Measurements from ENCODE around the gene SPINK1. TPM values are rescaled to one million over a fixed set of nuclear protein-coding genes. Genes with fewer than 3 reads are reported as not detected.

The SPINK1 gene
- total and polyA plus RNA-seq, 10 donors: 0.38 to 7.1 (median 0.99) TPM; not detected in 5

DNA sequence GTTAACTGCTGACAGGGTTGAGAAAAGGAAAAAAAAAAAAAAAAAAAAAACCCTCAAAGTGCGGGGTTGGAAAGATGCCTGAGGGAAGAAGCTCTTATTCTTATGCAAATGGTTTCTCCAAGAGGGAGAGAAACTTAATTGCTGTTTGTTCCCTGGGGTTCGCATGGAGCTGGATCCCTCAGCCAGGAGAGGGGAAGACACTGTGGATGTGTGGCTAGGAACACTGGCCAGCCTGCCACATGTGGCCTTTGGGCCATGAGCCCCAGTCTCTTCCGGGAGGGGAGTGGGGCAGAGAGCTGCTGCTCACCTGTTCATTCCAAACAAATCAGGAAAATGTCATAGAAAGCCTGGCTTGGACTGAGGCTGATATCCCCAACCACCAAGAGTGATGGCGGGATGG lies 37.6 kb upstream of the SPINK1 start:
- DNase-seq: no peak
- H3K4me3 ChIP-seq: no peak overlapping the region
- no peak for TF ChIP-seq POLR2AphosphoS5 (IDR thresholded peaks at IDR 0.05)
- TF ChIP-seq, protein P1, sequence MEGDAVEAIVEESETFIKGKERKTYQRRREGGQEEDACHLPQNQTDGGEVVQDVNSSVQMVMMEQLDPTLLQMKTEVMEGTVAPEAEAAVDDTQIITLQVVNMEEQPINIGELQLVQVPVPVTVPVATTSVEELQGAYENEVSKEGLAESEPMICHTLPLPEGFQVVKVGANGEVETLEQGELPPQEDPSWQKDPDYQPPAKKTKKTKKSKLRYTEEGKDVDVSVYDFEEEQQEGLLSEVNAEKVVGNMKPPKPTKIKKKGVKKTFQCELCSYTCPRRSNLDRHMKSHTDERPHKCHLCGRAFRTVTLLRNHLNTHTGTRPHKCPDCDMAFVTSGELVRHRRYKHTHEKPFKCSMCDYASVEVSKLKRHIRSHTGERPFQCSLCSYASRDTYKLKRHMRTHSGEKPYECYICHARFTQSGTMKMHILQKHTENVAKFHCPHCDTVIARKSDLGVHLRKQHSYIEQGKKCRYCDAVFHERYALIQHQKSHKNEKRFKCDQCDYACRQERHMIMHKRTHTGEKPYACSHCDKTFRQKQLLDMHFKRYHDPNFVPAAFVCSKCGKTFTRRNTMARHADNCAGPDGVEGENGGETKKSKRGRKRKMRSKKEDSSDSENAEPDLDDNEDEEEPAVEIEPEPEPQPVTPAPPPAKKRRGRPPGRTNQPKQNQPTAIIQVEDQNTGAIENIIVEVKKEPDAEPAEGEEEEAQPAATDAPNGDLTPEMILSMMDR (IDR thresholded peaks at IDR 0.05 in 8 of 11, conservative IDR thresholded peaks at IDR 0.05 in 3 of 11): no peak
- no peak for TF ChIP-seq POLR2A (IDR thresholded peaks at IDR 0.05)
- H3K27ac ChIP-seq: no peak overlapping the region
- no peaks in the 10 kb centered on the region for H3K9me3 ChIP-seq
- intact Hi-C loops (cut with DNase I; ENCODE audit: low total_unique reads): no loop called here
- no peaks in the 10 kb centered on the region for H3K36me3 ChIP-seq
- no peaks in the 10 kb centered on the region for H3K27me3 ChIP-seq (replicated peaks in 1 of 7)
- WGBS, 5 donors: 46 to 66% (median 58%) methylated on average over 4 of the region's 4 CpGs
- H3K4me1 ChIP-seq: no peaks in the 10 kb centered on the region

- no peaks in the 10 kb centered on the region for H3K27me3 ChIP-seq (replicated peaks in 1 of 7)
- TF ChIP-seq POLR2A (IDR thresholded peaks at IDR 0.05) (no peak), POLR2AphosphoS5 (IDR thresholded peaks at IDR 0.05) (no peak)
- TF ChIP-seq, protein P1 (IDR thresholded peaks at IDR 0.05 in 8 of 11, conservative IDR thresholded peaks at IDR 0.05 in 3 of 11): no peak
- no peaks in the 10 kb centered on the region for H3K36me3 ChIP-seq
- no peak overlapping the region for H3K4me3 ChIP-seq
- no peaks in the 10 kb centered on the region for H3K9me3 ChIP-seq
- no peak overlapping the region for H3K27ac ChIP-seq
- WGBS, 5 donors: 36 to 52% (median 49%) methylated on average over 3 of the region's 3 CpGs
- intact Hi-C loops (cut with DNase I; ENCODE audit: low total_unique reads): no loop called here
- DNase-seq: no peak
- no peaks in the 10 kb centered on the region for H3K4me1 ChIP-seq
Observed at GRCh38 chr5:147863454-147864158, 32.1 kb upstream of the SPINK1 start.

DNA sequence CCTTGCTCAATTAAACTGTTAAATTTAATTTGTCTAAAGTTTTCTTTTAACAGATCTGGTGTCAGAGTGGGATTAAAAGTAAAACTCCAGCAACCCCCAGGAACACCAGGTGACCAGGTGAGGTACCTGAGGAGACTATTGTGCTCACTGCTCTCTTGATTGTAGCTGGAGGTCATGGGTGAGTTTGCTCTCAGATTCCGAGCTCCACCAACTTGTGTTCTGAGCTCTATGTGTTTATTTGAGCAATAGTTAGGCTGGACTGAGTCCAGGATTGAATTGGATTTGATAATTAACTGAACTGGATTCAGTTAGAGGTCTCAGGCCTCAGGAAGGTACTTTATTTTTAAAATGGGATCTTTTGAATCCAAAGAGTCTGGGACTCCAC lies 29.2 kb upstream of the SPINK1 start:
- intact Hi-C loops (cut with DNase I; ENCODE audit: low total_unique reads): no loop called here
- WGBS, 5 donors: 74 to 92% (median 84%) methylated on average over 1 of the region's 1 CpG
- no peak overlapping the region for H3K27ac ChIP-seq
- H3K4me3 ChIP-seq: no peak overlapping the region
- peaks cover 0 to 5% (median 0%) of the 10 kb centered on the region in 7 donors for H3K27me3 ChIP-seq (replicated peaks in 1 of 7)
- H3K9me3 ChIP-seq: no peaks in the 10 kb centered on the region
- no peak for DNase-seq
- TF ChIP-seq POLR2A (IDR thresholded peaks at IDR 0.05): no peak
- TF ChIP-seq POLR2AphosphoS5 (IDR thresholded peaks at IDR 0.05): no peak
- TF ChIP-seq, protein P1 (IDR thresholded peaks at IDR 0.05 in 8 of 11, conservative IDR thresholded peaks at IDR 0.05 in 3 of 11): no peak
- no peaks in the 10 kb centered on the region for H3K36me3 ChIP-seq
- peaks cover 0 to 5% (median 0%) of the 10 kb centered on the region in 6 donors for H3K4me1 ChIP-seq

DNA sequence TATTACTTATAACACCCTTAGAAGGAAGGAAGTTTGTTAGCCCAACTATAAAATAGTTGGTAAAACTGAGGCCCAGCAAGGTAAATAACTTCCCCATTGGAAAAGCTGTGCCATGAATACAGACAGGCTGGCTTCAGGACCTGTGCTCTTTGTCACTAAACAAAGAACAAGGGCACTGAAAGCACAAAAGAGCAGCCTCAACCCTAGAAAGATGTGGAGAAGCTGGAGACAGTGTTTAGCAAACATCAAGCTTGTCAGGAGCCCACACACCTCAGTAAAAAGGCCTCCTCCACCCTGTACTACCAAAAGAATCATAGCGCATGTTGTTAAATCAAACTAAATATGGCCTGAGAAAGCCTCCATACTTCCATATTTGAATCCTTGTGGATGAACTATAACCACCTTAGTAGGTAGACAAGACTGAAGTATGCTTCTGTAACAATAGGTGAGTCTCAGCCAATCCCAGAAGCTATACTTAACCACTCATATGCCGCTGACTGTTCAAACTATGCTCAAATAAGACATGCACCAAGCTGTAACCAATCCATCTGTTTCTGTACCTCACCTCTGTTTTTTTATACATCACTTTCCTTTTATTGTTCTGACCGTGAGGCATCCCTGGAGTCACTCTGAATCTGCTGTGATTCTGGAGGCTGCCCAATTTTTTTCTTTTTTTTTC lies 28.6 kb upstream of the SPINK1 start:
- H3K4me3 ChIP-seq: no peak overlapping the region
- WGBS, 5 donors: 77 to 94% (median 87%) methylated on average over 3 of the region's 3 CpGs
- peaks cover 0 to 5% (median 0%) of the 10 kb centered on the region in 7 donors for H3K27me3 ChIP-seq (replicated peaks in 1 of 7)
- peaks cover 0 to 5% (median 0%) of the 10 kb centered on the region in 6 donors for H3K4me1 ChIP-seq
- H3K27ac ChIP-seq: no peak overlapping the region
- H3K36me3 ChIP-seq: no peaks in the 10 kb centered on the region
- H3K9me3 ChIP-seq: no peaks in the 10 kb centered on the region
- DNase-seq: no peak
- intact Hi-C loops (cut with DNase I; ENCODE audit: low total_unique reads): no loop called here
- TF ChIP-seq, protein P1 (IDR thresholded peaks at IDR 0.05 in 8 of 11, conservative IDR thresholded peaks at IDR 0.05 in 3 of 11): no peak
- no peak for TF ChIP-seq POLR2A (IDR thresholded peaks at IDR 0.05)
- TF ChIP-seq POLR2AphosphoS5 (IDR thresholded peaks at IDR 0.05): no peak

All from spleen (tissue), 11 donors.